HL-60 (cell line): ENCODE data around the gene SMCO2.

Source experiments
- CTCF ChIP-seq: IDR thresholded peaks from one replicate; pipeline ENCODE4 v1.5.1; 2011; ENCODE audit warnings: low read length, control low read depth, inconsistent platforms; ENCODE audit not compliant: insufficient read depth
- GABPA ChIP-seq: IDR thresholded peaks from 2 replicates; pipeline ENCODE4 v1.6.1; 2012; ENCODE audit warnings: low read depth
- POLR2AphosphoS5 ChIP-seq: IDR thresholded peaks from 2 replicates; pipeline ENCODE4 v1.6.1; 2012; ENCODE audit warnings: low read depth
- REST ChIP-seq: IDR thresholded peaks from 2 replicates; pipeline ENCODE4 v1.6.1; 2012; ENCODE audit warnings: low read depth; ENCODE audit not compliant: insufficient replicate concordance

- TF ChIP-seq CTCF (no peak), POLR2AphosphoS5 (no peak), REST (no peak), GABPA (no peak)
These were observed 8.7 kb upstream of the SMCO2 start for GRCh38 chr12:27437839-27438238.
